ENCODE data around the gene DHCR24.
"Not testable (repeated sequence)": the region's sequence is repeated elsewhere in the genome, so short reads cannot be mapped to it uniquely, and the experiment has no call there.

Gene DHCR24

GRCh38 chr1:54892586-54892985 lies 5.6 kb upstream of the DHCR24 start:
- no peak for DNase-seq
- intact Hi-C loops (cut with DNase I): no loop called here

- intact Hi-C loops (cut with DNase I): no loop called here
Observed at GRCh38 chr1:54889132-54889725, 2.2 kb upstream of the DHCR24 start.

GRCh38 chr1:54888080-54888733 lies 1.2 kb upstream of the DHCR24 start:
- intact Hi-C loops (cut with DNase I): no loop called here
- peak in 1 of 42 donors; percentile 29 for DNase-seq

More at GRCh38 chr1:54889132-54889725, 2.2 kb upstream of the DHCR24 start:
- no peak for DNase-seq

- peak in 26 of 42 donors; percentile 14 to 62 (median 40) for DNase-seq
- intact Hi-C loops (cut with DNase I): no loop called here
Observed at GRCh38 chr1:54887665-54888071, 673 bp upstream of the DHCR24 start.

- intact Hi-C loops (cut with DNase I): no loop called here
- peak in 37 of 42 donors; percentile 15 to 85 (median 51) for DNase-seq
Observed at GRCh38 chr1:54885807-54886723, 930 bp downstream of the DHCR24 start.

- DNase-seq: no peak
- intact Hi-C loops (cut with DNase I): no loop called here
Observed at GRCh38 chr1:54885237-54885679, 1.7 kb downstream of the DHCR24 start.

GRCh38 chr1:54884768-54885167 lies 2.2 kb downstream of the DHCR24 start:
- intact Hi-C loops (cut with DNase I): no loop called here
- no peak for DNase-seq

- intact Hi-C loops (cut with DNase I): no loop called here
- DNase-seq: no peak
Observed at GRCh38 chr1:54884135-54884586, 2.8 kb downstream of the DHCR24 start.

GRCh38 chr1:54883349-54884102 lies 3.5 kb downstream of the DHCR24 start:
- no peak for DNase-seq
- intact Hi-C loops (cut with DNase I): no loop called here

GRCh38 chr1:54882519-54882918 lies 4.5 kb downstream of the DHCR24 start:
- intact Hi-C loops (cut with DNase I): no loop called here
- no peak for DNase-seq

- intact Hi-C loops (cut with DNase I); DNase-seq: not testable (repeated sequence)
Observed at GRCh38 chr1:54881604-54882003, 5.4 kb downstream of the DHCR24 start.

- intact Hi-C loops (cut with DNase I): no loop called here
- DNase-seq: no peak
Observed at GRCh38 chr1:54879872-54880271, 7.1 kb downstream of the DHCR24 start.

GRCh38 chr1:54876814-54877213 lies 10.2 kb downstream of the DHCR24 start:
- DNase-seq: no peak
- intact Hi-C loops (cut with DNase I): no loop called here

- intact Hi-C loops (cut with DNase I): no loop called here
- no peak for DNase-seq
Observed at GRCh38 chr1:54875000-54875399, 12.0 kb downstream of the DHCR24 start.

- no peak for DNase-seq
- intact Hi-C loops (cut with DNase I): no loop called here
Observed at GRCh38 chr1:54874079-54874830, 12.7 kb downstream of the DHCR24 start.

- intact Hi-C loops (cut with DNase I): no loop called here
- DNase-seq: peak in 2 of 42 donors; percentile 17 to 37
Observed at GRCh38 chr1:54872036-54872331, 15.0 kb downstream of the DHCR24 start.

- DNase-seq: peak in 2 of 42 donors; percentile 31 to 42
- intact Hi-C loops (cut with DNase I): no loop called here
Observed at GRCh38 chr1:54871275-54872035, 15.5 kb downstream of the DHCR24 start.

- intact Hi-C loops (cut with DNase I): no loop called here
- DNase-seq: peak in 1 of 42 donors; percentile 8
Observed at GRCh38 chr1:54870869-54871268, 16.1 kb downstream of the DHCR24 start.
